ENCODE results near the gene SSH3.
A peak's percentile ranks its signal among the peaks of the same experiment; 100 is the strongest.

The SSH3 gene

DNA sequence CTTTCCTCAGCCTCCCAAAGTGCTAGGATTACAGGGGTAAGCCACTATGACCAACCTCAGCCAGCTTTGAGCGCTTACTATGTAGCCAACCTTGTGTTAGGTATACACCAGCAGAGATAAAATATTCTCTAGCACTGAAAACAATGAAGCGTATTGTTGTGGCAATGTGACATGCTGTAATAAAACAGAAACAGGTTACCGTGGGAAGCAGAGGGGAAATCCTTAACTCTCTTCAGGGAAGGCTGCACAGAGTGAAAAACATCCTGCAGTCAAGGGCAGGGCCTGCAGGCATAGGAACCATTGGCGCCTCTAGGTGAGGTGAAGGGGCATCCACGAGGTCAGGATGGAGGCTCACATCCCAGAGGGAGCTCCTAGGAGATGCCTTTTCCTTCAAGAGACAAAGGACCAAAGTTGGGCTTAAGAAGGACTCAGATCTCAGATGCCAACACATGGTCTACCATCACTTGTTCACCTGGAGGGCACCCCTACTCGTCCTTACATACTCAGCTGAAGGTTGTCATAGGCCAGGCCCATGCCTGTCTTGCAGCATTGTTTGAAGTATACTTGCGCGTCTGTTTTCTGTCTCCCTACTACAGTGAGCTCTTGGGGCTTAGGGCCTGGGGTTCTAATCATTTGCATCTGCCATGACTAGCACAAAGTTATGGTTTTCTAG, 42.1 kb downstream of the SSH3 start:
- no peak for DNase-seq (ENCODE audit: low read depth in 2 of 2)

DNA sequence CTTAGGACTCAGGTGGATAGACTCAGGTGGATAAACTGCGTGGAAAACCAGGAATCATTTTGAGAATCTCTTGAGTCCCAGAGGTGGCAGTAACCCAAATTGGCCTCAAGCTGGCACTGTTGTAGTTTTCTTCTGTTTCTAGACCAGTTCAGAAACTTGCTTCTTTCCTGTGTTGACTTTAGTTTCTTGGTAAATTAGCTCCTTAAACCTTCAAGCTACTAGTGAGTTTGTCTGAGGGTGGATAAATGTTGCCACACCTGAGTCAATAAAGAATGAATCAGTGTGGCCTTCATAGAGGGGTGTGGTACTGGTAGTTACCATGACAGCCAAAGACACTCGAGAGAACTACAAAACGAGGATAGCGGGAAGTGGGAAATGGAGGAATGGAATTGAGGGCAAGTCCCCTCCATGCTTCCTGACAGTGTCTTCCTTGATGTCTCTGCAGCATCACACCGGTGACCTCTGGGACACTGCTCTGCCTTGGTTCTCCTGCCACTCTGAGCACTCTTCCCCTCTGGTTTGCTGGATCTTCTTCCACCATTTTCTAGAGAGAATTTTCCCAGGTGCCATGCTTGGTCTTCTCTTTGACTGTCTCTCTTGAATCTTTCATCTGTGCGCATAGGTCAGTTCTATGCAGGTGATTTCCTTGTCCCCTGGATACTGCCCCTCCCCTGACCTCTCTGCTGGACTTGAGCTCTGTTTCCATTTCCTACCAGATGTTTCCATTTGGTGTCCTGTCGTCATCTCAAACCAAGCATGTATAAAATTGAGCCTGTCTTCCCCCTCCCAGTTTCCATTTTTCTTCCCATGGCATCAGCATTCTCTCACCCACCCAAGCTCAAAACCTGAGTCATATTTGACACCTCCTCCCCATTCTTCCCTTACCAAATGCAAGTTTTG, 42.8 kb downstream of the SSH3 start:
- no peak for DNase-seq (ENCODE audit: low read depth in 2 of 2)

DNA sequence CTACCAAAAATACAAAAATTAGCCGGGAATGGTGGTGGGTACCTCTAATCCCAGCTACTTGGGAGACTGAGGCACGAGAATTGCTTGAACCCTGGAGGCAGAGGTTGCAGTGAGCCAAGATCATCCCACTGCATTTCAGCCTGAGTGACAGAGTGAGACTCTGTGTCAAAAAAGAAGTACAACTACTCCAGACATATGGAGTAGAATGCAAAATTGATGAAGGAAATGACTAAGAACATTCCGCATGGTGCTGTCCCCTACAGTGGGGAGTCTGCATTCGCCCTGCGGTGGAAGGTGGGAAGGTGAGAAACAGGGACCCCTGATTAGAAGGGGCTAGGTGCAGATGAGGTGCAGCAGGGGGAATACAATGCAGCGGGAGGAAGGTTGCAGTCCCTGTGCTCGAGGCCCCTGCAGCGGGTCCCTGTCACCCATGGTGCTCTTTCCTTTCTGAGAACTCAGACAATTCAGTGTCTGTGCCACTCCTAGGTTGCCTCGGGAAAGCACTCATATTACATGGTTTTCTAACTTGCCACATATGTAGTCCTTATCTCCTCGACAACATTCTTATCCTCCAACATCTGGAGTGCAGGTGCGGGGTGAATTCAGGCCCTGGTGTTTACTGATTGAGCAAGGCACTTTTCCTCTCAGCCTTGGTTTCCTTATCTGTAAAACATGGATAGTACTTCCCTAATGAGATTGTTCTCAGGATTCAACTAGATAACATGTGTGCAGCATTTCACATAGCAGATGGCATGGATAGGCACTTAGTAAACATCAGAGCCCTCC, 44.8 kb downstream of the SSH3 start:
- no peak for DNase-seq (ENCODE audit: low read depth in 2 of 2)

DNA sequence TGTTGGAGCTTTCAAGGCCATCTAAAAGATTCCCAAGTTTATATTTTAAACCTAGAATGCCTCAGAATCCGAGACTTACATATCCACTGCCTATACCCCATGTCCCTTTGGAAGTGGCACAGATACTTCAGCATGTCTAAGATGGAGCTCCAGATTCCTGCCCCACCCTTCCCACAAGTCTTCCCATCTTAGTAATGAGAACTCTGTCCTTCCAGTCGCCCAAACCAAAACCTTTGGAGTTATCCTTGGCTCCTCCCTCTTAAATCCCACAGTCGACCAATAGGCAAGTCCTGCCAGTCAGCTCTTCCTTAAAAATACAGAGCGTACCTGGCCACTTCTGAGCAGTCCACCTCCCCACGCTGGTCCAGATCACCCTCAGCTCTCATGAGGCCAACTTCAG, 45.7 kb downstream of the SSH3 start:
- DNase-seq (ENCODE audit: low read depth in 2 of 2): no peak

- DNase-seq (ENCODE audit: low read depth in 2 of 2): no peak
Measured at GRCh38 chr11:67349457-67349856, 46.1 kb downstream of the SSH3 start.

DNA sequence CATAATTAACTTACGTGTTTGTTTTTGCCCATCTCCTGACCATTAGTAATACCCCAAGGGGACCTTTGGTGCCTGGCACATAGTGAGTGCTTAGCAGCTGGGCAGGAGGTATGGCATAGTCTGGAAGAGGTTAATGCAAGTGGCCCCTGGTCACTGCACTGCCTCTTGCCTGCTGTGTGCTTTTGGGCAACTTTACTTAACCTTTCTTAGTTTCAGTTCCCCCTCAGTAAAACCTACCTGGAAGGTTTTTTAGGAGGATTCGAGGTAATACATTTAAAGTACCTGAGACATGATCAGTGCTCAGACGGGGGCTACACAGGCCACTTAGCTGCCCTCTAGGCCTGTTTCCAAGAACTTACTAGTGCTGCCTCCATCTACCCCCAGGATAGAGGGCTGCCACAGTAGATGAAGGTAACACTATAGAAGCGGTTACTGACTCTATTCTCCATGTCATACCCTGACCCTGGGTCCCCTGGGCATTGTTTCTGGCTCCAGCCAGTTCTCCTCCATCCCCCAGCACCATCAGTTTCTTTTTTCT, 46.7 kb downstream of the SSH3 start:
- no peak for DNase-seq (ENCODE audit: low read depth in 2 of 2)

DNA sequence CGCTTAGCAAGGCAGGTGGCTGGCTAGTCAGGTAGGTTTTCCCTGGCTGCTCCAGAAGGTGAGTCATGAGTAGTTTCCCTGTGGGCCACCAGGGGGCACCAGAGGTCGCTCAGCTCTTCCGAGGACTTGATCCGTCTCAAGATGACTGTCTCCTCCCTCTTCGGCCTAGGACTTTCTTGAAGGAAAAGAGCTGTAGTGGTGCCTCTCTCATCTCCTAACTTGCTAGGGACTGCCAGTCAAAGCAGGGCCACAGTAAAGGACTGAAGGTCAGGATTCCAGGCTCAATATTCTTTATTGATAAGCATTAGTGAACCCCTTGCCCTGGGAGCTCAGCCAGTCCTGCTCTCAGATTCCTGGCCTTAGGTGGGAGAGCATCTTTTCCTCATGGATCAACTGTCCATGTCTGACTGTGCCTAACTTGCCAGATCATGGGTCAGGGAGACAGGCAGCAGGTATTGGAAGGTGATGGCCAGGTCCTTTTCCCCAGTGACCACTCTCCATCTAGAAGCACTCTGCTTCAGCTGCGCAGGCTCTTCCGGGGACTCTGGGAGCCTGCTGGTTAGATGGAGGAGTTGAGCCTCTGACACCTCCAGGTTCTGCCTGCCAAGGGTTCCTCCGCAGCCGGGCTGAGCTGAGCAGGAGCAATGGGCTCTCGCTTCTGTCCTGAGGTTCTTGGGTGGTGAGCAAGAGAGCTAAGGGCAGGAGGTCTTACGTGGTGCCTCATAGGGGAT, 48.1 kb downstream of the SSH3 start:
- DNase-seq (ENCODE audit: low read depth in 2 of 2): peak; percentile 26 to 41

DNA sequence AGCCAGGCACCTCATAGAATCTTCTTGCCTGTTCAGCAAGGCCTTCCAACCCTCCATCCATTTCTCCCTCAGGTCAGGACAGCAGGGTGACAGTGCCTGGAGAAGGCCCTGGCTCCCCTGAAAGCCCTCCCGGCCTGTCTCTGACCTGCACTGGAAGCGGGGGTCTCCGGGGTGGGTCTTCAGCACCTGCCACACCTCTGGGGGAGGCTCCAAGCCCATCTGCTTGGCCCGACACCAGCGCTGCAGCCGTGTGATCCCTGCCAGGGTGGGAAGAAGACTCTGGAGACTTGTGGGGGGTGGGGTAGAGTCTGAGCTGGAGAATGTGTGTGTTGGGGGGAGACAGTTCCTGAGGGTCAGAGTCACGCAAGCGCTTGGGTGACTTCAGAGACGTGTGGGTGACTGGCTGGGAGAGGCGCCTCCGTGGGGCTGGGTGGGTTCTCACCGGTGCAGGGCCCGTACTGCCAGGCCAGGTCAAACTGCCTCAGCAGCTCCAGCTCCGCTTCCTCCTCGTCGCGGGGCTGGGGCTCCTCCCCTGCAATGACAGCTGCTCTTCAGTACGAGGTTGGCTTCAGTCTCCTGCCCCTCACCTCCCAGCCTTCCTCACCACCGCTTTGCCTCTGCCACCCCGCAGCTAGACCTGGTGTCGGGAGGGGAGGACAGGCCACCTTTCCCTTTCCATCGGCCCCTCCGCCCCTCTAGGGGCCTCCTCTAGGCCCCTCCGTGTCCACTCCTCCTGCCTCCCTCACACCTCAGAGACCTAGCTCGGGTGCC, 49.4 kb downstream of the SSH3 start:
- DNase-seq (ENCODE audit: low read depth in 2 of 2): no peak

DNA sequence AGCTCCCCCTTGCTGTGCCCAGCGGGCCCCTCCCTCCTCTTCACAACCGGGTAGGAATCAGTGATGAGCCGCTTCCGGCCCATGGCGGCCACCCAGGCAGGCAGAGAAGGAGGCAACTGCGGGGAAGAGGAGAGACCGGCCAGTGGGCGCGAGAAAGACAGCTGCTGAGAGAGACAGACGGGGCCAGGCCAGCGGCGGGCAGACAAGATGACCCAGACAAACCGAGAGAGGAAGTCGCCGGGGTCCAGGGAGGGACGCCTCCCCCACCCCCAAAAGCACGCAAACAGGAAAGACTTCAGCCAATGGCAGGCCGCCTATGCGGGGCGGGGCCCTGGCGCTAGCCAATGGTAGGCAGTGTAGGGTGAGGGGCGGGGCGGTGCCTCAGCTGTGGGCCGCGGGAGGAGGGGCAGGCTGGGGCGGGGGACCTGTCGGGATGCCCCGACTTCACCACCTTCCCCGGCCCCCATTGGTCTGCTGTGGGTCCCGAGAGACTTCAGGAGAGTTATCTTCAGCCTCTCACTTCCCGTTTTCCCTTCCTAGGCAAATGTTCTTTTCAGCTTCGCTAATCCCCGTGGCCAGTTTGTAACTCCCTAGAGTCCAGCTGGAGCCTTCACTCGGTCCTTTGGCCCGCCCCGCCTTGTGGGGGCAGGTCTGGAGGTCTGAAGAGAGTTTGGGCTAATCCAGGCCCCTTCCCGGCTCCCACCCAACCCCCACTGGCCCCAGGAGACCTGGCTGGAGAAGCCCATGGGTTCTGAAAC, 50.2 kb downstream of the SSH3 start, which contains the start of gene POLD4:
Gene POLD4, minus strand, starts transcription at position 230 of the 758 bp plus-strand sequence. Its CDS starts 147 bp downstream, at position 83.
- peak; percentile 89 to 94 for DNase-seq (ENCODE audit: low read depth in 2 of 2)

DNA sequence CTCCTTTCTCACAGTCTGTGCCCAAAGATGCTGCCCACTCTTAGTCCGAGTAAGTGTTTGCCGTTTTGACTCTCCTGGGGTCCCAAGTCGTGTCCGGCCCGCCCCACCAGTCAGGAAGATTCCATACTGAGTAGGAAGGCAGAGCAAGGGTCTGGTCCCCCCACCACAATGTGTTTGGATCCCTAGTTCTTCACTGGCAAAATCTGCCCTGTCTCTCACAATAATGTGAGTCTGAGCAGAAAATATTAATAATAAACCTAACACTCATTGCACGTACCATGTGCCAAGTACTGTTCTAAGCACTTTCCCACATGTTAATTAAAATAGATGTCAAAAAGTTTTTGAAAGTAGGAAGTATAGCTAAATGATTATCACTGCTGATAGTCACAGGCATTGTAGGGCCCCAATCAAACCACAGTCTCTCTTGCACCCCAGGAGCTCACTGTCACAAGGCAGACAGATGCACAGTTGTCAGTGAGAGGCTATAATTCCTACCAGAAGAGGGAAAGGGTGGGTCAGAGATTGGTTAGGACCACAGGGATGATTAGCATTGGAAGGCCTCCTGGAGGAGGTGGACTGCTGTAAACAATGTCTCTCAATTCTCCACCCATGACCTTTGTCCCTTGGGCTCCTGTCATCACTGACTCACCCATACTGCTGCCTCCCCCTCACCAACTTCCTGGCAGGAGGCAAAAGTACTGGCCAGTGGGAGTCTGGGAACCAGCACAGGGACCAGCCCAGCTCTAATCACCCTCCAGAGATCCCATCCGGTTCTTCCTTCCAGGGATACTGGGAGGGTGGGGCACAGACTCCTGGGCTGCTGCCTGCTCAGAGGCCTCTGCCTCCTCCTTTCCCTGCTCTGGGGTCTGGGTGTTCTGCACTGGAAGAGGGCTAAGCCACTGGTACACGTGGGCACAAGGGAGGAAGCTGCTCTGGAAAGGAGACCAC, 51.0 kb downstream of the SSH3 start:
- DNase-seq (ENCODE audit: low read depth in 2 of 2): no peak

GRCh38 chr11:67355023-67355793, 51.9 kb downstream of the SSH3 start:
- DNase-seq (ENCODE audit: low read depth in 2 of 2): no peak

DNA sequence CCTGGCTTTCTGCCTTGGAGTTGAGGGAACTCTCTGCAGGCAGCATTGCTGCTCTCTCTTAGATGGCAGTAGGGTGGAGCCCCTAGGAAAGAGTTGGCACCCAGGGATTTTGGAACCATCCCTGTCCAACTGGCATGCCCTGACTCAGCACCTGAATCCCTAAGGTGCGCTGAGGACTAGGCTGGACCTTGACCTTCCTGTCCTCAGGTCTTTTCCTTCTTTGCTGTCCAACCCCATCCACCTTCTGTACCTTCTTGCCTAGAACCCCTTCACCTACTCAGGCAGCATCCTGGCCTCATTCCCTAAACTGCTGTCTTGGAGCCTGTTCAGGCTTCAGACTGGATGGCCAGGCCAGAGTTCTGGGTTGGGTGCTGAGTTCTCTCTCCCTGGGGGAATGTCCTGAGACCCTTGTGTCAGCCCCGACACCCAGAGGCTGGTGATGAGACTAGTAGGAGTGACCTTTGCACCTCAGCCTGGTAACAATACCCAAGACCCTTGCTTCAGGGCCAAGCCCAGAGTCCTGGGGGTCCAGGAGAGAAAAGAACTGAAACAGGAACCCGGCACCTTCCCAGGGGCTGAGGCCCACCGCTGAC, 52.6 kb downstream of the SSH3 start:
- DNase-seq (ENCODE audit: low read depth in 2 of 2): no peak

GRCh38 chr11:67356387-67356863, 53.1 kb downstream of the SSH3 start:
- no peak for DNase-seq (ENCODE audit: low read depth in 2 of 2)

DNA sequence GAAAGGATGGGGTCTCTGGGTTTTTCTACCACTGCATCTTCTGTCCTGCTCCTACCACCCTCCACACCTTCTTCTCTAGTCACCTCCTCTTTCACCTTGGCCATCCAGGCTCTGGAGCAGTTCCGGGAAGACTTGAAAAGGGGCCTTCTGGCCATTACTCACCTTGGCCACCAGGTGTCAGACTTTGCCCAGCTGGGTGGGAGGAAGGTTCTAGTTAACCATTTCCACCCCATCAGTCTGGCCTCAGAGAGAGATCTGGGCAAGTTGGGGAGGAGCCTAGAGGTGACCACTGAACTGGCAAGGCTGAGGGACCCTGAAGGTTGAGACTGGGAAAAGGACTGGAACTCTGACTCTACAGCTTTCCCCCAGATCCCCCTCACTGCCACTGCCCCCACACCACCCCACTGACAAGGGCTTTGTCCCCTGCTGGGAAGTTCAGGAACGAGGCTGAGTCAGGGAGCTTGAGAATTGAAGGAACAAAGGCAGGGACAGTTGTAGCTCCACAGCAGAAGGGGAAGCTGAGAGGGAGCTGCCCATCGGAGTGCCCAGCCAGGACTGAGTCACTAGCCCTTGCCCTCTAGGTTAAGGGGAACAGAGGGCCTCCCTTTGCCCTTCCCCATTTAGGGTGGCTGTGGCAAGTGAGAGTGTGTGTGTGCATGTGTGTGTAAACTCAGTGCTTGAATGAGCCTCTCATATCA, 53.7 kb downstream of the SSH3 start:
- DNase-seq (ENCODE audit: low read depth in 2 of 2): peak in 1 of 2 donors; percentile 29

DNA sequence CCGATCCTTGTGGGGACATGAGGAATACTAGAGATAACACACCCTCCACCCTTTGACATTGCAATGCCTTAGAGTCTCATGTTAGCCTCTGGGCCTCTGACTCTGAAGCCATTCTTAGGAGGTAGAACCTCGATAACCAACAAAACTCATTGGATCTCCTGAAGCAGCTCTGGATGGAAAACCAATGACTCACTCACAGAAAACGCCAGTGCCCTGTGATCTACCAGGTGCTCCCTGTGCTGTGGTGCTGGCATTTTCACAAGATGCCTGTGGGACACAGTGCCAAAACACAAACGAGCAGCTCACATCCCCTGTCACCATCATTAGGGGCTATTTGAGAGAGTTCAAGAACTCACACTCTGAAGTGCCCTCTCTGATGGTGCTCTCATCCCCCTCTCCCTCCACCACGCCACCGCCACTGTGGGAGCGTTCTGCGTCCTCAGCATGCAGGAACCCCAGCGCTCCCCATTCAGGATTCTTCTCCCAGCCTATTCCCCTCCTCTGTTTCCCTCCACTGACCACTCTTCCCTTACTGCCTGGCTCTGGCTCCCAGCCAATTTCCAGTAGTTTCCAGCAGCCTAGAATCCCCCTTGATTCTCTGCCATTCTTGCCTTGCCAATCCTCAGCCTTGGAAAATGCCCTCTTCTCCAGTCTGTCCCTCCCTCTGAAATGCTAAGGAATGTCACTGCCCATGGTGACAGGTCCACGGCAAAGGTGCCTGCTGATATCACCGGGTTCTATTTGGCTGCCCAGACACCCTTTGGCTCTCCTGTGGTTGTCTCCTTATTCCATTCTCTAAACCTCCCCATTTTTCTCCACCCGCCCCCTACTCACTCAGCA, 54.7 kb downstream of the SSH3 start:
- DNase-seq (ENCODE audit: low read depth in 2 of 2): no peak

Data from stimulated activated CD4-positive, alpha-beta T cell treated with anti-CD3 and anti-CD28 coated beads, Interleukin-1b, Interleukin-23, amount 100 ng/mL, for 1 hour (primary cell).